Measurements from ENCODE around the gene DLD. TPM values are rescaled to one million over a fixed set of nuclear protein-coding genes. Genes with fewer than 3 reads are reported as not detected.

DLD gene
- total and polyA plus RNA-seq, 9 of the 15 experiments (the other 6 are each of a cell fraction or from before 2014, with no cell fraction given), result 130 to 639 (median 247) TPM

DNA sequence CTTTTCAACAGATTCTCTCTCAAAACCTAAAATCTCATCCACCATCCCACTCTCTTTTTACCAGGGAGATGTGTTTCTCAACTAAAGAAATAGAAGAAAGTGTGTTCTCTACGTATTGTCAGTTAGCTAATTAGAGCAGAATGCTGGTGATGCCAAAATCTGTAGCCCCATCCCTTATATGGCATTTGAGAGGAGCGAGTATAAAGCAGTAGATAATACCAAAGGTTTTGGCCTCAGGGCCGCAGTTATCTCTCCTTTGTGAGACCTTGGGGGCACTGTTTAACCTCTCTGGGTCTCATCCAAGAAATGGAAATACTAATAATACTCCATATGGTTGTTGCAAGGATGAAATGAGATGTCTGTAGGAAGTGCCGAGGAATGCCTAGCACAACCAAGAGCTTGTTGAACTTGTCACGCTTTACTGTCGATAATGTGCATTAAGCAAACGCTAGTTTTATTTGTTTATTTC is 456 bp upstream of the DLD start:
- Histone ChIP-seq H3K9me3 (replicated peaks; ENCODE audit: control insufficient read depth, insufficient read depth, low read depth, low read length) (no peaks in the 10 kb centered on the region), H4K20me1 (replicated peaks; ENCODE audit: control insufficient read depth, insufficient read depth, low read length) (peaks cover 16% of the 10 kb centered on the region), H2AFZ (ENCODE audit: low read depth, low read length) (peak overlapping the region; percentile 98), H3K36me3 (ENCODE audit: control insufficient read depth, insufficient read depth, low read length) (peaks cover 29% of the 10 kb centered on the region), H3K4me1 (replicated peaks in 1 of 2; ENCODE audit: control insufficient read depth in 2 of 2, insufficient read depth in 2 of 2, low read length in 2 of 2) (peaks cover 12 to 27% of the 10 kb centered on the region in 2 experiments; a peak in 4 of 5 replicates), H3K79me2 (ENCODE audit: control insufficient read depth, insufficient read depth, low read length) (peaks cover 46% of the 10 kb centered on the region), H3K9me1 (ENCODE audit: control insufficient read depth, insufficient read depth, low read length) (no peaks in the 10 kb centered on the region), H3K4me3 (peak overlapping the region; percentile 55), H3K27ac (ENCODE audit: extremely low read depth, low read depth, low read length) (peak overlapping the region; percentile 93), H3K27me3 (ENCODE audit: control insufficient read depth in 2 of 2, insufficient read depth in 2 of 2, low read length in 2 of 2) (no peaks in the 10 kb centered on the region; a peak in 1 of 5 replicates), H3K4me2 (ENCODE audit: insufficient read depth, low read length) (peak overlapping the region; percentile 90), H3K9ac (ENCODE audit: insufficient read depth in 1 of 2, low read depth in 2 of 2, low read length in 2 of 2) (peak overlapping the region; percentile 85 to 97)
- in situ Hi-C loops (cut with MboI), result no loop called here
- 2% methylated on average over 7 of the region's 7 CpGs for WGBS (ENCODE audit: insufficient coverage, low coverage, missing lambda C conversion rate)
- no peak; the same call in 2 of the 3 replicates for ATAC-seq
- intact Hi-C loops (cut with micrococcal nuclease), result loop anchor here (5.0 kb wide), 3 partner anchors 122 to 257 kb away; no protein-coding TSS in a partner anchor
- CTCF ChIA-PET (ENCODE audit: low intra/inter-chr PET ratio), result no interaction called here
- POLR2A ChIA-PET, result interaction anchor here (0.6 to 2.8 kb wide), 4 partner anchors 9 to 722 kb away, joined by 3 to 10 read pairs (median 4); partner anchors contain the start of gene HBP1
- TSS peak; percentile 98 for BruUV-seq (replicated peaks)
- FAIRE-seq, result no peak
- DNase-seq (ENCODE audit: extremely low read depth in 1 of 4, low spot score in 3 of 4), result peak in 1 of 4 experiments; percentile 32
- TF ChIP-seq NONO (IDR thresholded peaks at IDR 0.05; ENCODE audit: low read depth in 2 of 2, low read length in 1 of 2), result peak in 1 of 2 experiments; percentile 31; a peak in 1 of 4 replicates
- peak; percentile 79 to 98 for TF ChIP-seq SRF (CRISPR knock-in tag; IDR thresholded peaks at IDR 0.05)
- TF ChIP-seq NR2C2 (CRISPR knock-in tag; IDR thresholded peaks at IDR 0.05), result no peak
- 0 out of 2 replicates have a peak, but pooled peaks have one; percentile 29 for TF ChIP-seq NR2C2 (tag; IDR thresholded peaks at IDR 0.05)
- TF ChIP-seq, protein P1, sequence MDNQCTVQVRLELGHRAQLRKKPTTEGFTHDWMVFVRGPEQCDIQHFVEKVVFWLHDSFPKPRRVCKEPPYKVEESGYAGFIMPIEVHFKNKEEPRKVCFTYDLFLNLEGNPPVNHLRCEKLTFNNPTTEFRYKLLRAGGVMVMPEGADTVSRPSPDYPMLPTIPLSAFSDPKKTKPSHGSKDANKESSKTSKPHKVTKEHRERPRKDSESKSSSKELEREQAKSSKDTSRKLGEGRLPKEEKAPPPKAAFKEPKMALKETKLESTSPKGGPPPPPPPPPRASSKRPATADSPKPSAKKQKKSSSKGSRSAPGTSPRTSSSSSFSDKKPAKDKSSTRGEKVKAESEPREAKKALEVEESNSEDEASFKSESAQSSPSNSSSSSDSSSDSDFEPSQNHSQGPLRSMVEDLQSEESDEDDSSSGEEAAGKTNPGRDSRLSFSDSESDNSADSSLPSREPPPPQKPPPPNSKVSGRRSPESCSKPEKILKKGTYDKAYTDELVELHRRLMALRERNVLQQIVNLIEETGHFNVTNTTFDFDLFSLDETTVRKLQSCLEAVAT (IDR thresholded peaks at IDR 0.05), result peak in 1 of 2 experiments; percentile 16; a peak in 1 of 4 replicates
- TF ChIP-seq BMI1 (IDR thresholded peaks at IDR 0.05; ENCODE audit: low read length), result no peak
- TF ChIP-seq, protein P2, sequence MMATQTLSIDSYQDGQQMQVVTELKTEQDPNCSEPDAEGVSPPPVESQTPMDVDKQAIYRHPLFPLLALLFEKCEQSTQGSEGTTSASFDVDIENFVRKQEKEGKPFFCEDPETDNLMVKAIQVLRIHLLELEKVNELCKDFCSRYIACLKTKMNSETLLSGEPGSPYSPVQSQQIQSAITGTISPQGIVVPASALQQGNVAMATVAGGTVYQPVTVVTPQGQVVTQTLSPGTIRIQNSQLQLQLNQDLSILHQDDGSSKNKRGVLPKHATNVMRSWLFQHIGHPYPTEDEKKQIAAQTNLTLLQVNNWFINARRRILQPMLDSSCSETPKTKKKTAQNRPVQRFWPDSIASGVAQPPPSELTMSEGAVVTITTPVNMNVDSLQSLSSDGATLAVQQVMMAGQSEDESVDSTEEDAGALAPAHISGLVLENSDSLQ (IDR thresholded peaks at IDR 0.05), result no peak
- TF ChIP-seq KAT2B (IDR thresholded peaks at IDR 0.05; ENCODE audit: low read depth, low read length), result no peak
- no peak for TF ChIP-seq MYC (IDR thresholded peaks at IDR 0.05; ENCODE audit: low read depth, low read length)
- TF ChIP-seq MYC (CRISPR knock-in tag; IDR thresholded peaks at IDR 0.05; ENCODE audit: borderline replicate concordance, low read depth), result no peak
- TF ChIP-seq FOXJ2 (tag; IDR thresholded peaks at IDR 0.05), result no peak
- no peak for TF ChIP-seq RBBP5 (IDR thresholded peaks at IDR 0.05; ENCODE audit: borderline replicate concordance, insufficient read depth, low read length, poor library complexity, severe bottlenecking)
- TF ChIP-seq, protein P3, sequence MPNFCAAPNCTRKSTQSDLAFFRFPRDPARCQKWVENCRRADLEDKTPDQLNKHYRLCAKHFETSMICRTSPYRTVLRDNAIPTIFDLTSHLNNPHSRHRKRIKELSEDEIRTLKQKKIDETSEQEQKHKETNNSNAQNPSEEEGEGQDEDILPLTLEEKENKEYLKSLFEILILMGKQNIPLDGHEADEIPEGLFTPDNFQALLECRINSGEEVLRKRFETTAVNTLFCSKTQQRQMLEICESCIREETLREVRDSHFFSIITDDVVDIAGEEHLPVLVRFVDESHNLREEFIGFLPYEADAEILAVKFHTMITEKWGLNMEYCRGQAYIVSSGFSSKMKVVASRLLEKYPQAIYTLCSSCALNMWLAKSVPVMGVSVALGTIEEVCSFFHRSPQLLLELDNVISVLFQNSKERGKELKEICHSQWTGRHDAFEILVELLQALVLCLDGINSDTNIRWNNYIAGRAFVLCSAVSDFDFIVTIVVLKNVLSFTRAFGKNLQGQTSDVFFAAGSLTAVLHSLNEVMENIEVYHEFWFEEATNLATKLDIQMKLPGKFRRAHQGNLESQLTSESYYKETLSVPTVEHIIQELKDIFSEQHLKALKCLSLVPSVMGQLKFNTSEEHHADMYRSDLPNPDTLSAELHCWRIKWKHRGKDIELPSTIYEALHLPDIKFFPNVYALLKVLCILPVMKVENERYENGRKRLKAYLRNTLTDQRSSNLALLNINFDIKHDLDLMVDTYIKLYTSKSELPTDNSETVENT (CRISPR knock-in tag; IDR thresholded peaks at IDR 0.05), result no peak
- TF ChIP-seq ZNF431 (CRISPR knock-in tag; IDR thresholded peaks at IDR 0.05), result peak; percentile 30; the same call in 1 of the 2 replicates
- 0 out of 2 replicates have a peak, but pooled peaks have one; percentile 32 for TF ChIP-seq DPF2 (IDR thresholded peaks at IDR 0.05)
- TF ChIP-seq HDAC2 (IDR thresholded peaks at IDR 0.05), result 0 out of 2 replicates have a peak, but pooled peaks have one; percentile 50
